ENCODE data around the gene ITPKA. TPM values are rescaled to one million over a fixed set of nuclear protein-coding genes. Genes with fewer than 3 reads are reported as not detected.

ITPKA gene
- total and polyA plus RNA-seq, 9 donors, result 0.29 to 1.9 (median 0.49) TPM

- WGBS (ENCODE audit: insufficient coverage), result 45% methylated on average over 6 of the region's 7 CpGs
- Histone ChIP-seq H3K27me3 (ENCODE audit: control insufficient read depth, insufficient read depth, low read length) (peaks cover 71% of the 10 kb centered on the region), H3K4me3 (ENCODE audit: low read length) (no peak overlapping the region), H3K36me3 (ENCODE audit: control insufficient read depth, insufficient read depth, low read length) (no peaks in the 10 kb centered on the region), H3K9me3 (replicated peaks; ENCODE audit: control insufficient read depth, low read depth, low read length) (no peaks in the 10 kb centered on the region), H3K4me1 (ENCODE audit: control insufficient read depth, insufficient read depth, low read length) (peaks cover 26% of the 10 kb centered on the region), H3K27ac (ENCODE audit: low read length) (no peak overlapping the region)
- DNase-seq, result no peak
Measured at GRCh38 chr15:41510728-41511127, 17.1 kb downstream of the ITPKA start.

GRCh38 chr15:41511331-41511898 lies 17.7 kb downstream of the ITPKA start:
- Histone ChIP-seq H3K27ac (ENCODE audit: low read length) (no peak overlapping the region), H3K36me3 (ENCODE audit: control insufficient read depth, insufficient read depth, low read length) (no peaks in the 10 kb centered on the region), H3K4me3 (ENCODE audit: low read length) (no peak overlapping the region), H3K27me3 (ENCODE audit: control insufficient read depth, insufficient read depth, low read length) (peaks cover 66% of the 10 kb centered on the region), H3K9me3 (replicated peaks; ENCODE audit: control insufficient read depth, low read depth, low read length) (no peaks in the 10 kb centered on the region), H3K4me1 (ENCODE audit: control insufficient read depth, insufficient read depth, low read length) (peaks cover 26% of the 10 kb centered on the region)
- no peak for DNase-seq
- WGBS (ENCODE audit: insufficient coverage), result 3% methylated on average over 43 of the region's 56 CpGs

GRCh38 chr15:41511899-41512369 lies 18.3 kb downstream of the ITPKA start:
- no peak overlapping the region for H3K4me3 ChIP-seq (ENCODE audit: low read length)
- peaks cover 64% of the 10 kb centered on the region for H3K27me3 ChIP-seq (ENCODE audit: control insufficient read depth, insufficient read depth, low read length)
- peaks cover 2% of the 10 kb centered on the region for H3K36me3 ChIP-seq (ENCODE audit: control insufficient read depth, insufficient read depth, low read length)
- H3K9me3 ChIP-seq (replicated peaks; ENCODE audit: control insufficient read depth, low read depth, low read length), result no peaks in the 10 kb centered on the region
- H3K4me1 ChIP-seq (ENCODE audit: control insufficient read depth, insufficient read depth, low read length), result peaks cover 26% of the 10 kb centered on the region
- H3K27ac ChIP-seq (ENCODE audit: low read length), result no peak overlapping the region
- whole genome bisulfite sequencing (ENCODE audit: insufficient coverage), result under 1% methylated on average over 43 of the region's 49 CpGs
- no peak for DNase-seq

DNA sequence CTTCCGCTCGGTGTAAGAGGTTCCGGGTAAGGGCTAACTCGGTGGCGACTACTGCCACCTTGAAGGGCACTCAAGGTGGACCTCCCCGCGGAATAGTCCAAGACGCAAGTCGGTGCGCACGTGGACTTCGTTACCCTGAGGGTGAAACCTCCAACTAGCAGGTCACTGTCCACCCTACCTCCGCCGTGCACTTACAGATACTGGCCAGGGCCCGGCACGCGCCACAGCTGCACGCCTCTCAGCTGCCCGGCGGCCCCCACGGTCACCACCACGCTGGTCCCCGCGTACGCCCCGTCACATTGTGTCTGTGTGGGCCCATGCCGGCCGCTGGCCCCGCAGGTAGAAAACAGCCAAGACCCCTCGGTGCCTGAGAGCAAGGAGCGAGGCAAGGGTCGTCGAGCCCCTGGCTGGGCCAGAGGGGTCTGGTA lies 18.9 kb downstream of the ITPKA start:
- DNase-seq, result no peak
- H3K9me3 ChIP-seq (replicated peaks; ENCODE audit: control insufficient read depth, low read depth, low read length), result no peaks in the 10 kb centered on the region

DNA sequence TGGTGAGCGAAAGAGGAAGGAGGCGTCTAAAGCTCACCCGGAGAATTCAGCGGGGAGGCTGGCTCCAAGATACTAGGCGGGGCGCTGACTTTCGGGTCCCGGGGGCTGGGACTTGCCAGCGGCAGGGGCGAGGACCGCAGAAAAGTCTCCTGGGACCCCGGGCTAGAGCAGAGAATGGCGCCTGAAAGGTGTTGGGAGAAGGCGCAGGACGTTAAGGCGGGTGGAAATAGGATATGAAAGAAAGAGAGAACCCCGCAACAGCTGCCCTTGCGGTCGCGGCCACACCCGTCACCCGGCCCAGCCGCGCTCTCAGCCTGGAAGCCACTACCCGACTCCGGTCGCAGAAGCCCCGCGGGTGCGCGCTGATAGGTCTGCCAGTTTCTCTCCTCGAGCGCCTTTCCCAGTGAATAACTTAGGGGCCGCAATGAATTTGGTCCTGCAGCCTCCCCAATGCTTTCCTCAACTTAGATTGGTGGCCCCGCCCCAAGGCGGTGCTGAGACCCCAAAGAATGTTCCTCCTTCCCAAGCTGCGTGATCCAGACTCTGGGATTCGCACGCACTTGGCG lies 19.3 kb downstream of the ITPKA start:
- Histone ChIP-seq H3K36me3 (ENCODE audit: control insufficient read depth, insufficient read depth, low read length) (peaks cover 13% of the 10 kb centered on the region), H3K4me1 (ENCODE audit: control insufficient read depth, insufficient read depth, low read length) (peaks cover 26% of the 10 kb centered on the region), H3K27me3 (ENCODE audit: control insufficient read depth, insufficient read depth, low read length) (peaks cover 54% of the 10 kb centered on the region), H3K27ac (ENCODE audit: low read length) (peak overlapping the region; percentile 54), H3K9me3 (replicated peaks; ENCODE audit: control insufficient read depth, low read depth, low read length) (no peaks in the 10 kb centered on the region), H3K4me3 (ENCODE audit: low read length) (peak overlapping the region; percentile 50)
- DNase-seq, result no peak
- under 1% methylated on average over 40 of the region's 40 CpGs for WGBS (ENCODE audit: insufficient coverage)

More for the DNA sequence above, 18.9 kb downstream of the ITPKA start:
- H3K27ac ChIP-seq (ENCODE audit: low read length), result peak overlapping the region; percentile 15
- 3% methylated on average over 33 of the region's 33 CpGs for WGBS (ENCODE audit: insufficient coverage)
- H3K4me1 ChIP-seq (ENCODE audit: control insufficient read depth, insufficient read depth, low read length), result peaks cover 26% of the 10 kb centered on the region
- peaks cover 59% of the 10 kb centered on the region for H3K27me3 ChIP-seq (ENCODE audit: control insufficient read depth, insufficient read depth, low read length)
- H3K36me3 ChIP-seq (ENCODE audit: control insufficient read depth, insufficient read depth, low read length), result peaks cover 8% of the 10 kb centered on the region
- peak overlapping the region; percentile 50 for H3K4me3 ChIP-seq (ENCODE audit: low read length)

DNA sequence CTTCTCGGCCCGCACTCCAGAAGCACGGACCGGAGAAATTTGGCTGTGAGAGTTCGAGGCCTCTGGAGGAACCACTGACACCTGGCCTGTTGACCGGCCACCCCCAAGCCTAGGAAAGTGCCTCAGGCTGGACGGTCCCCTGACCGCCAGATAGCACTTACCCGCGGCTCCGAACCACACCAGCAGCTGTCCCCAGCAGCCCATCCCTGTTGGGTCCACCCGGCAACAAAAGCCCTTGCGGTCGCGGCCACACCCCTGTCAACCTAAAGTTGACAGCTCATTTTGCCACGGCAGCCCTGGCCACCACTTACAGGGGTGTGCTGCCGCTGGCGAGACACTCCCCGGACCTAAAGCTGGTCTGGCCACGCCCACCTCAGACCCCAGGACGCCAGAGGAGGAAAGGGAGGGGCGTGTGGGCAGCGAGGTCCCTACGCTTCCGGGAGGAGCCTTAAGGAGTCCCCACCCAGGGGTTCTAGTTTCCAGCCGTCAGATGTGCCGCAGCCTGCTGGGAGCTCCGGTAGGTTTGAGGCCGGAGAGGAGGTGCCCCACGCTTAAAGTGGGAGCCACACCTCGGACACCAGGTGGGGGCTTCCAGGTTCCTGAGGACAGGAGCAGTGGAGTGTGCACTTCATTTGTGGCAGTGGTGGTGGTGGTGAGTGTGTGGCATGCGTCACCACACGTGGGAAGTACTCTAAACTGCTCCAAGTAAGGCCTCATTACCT lies 20.0 kb downstream of the ITPKA start, which contains the start of gene LTK:
TSS of gene LTK (minus strand) at position 322 of the 722 bp plus-strand sequence. CDS start at position 204, 118 bp downstream.
- Histone ChIP-seq H3K36me3 (ENCODE audit: control insufficient read depth, insufficient read depth, low read length) (peaks cover 15% of the 10 kb centered on the region), H3K9me3 (replicated peaks; ENCODE audit: control insufficient read depth, low read depth, low read length) (no peaks in the 10 kb centered on the region), H3K27me3 (ENCODE audit: control insufficient read depth, insufficient read depth, low read length) (peaks cover 52% of the 10 kb centered on the region), H3K4me3 (ENCODE audit: low read length) (peak within 1 kb of the TSS; percentile 50), H3K27ac (ENCODE audit: low read length) (peak within 1 kb of the TSS; percentile 54), H3K4me1 (ENCODE audit: control insufficient read depth, insufficient read depth, low read length) (peaks cover 26% of the 10 kb centered on the region)
- DNase-seq, result peak; percentile 56
- 2% methylated on average over 31 of the region's 33 CpGs for WGBS (ENCODE audit: insufficient coverage)

GRCh38 chr15:41517895-41518449 lies 24.3 kb downstream of the ITPKA start:
- DNase-seq, result no peak
- Histone ChIP-seq H3K27ac (ENCODE audit: low read length) (no peak overlapping the region), H3K4me3 (ENCODE audit: low read length) (no peak overlapping the region), H3K9me3 (replicated peaks; ENCODE audit: control insufficient read depth, low read depth, low read length) (no peaks in the 10 kb centered on the region), H3K4me1 (ENCODE audit: control insufficient read depth, insufficient read depth, low read length) (peaks cover 10% of the 10 kb centered on the region), H3K27me3 (ENCODE audit: control insufficient read depth, insufficient read depth, low read length) (peaks cover 15% of the 10 kb centered on the region), H3K36me3 (ENCODE audit: control insufficient read depth, insufficient read depth, low read length) (peaks cover 36% of the 10 kb centered on the region)
- WGBS (ENCODE audit: insufficient coverage), result 87% methylated on average over 7 of the region's 8 CpGs

GRCh38 chr15:41520636-41521035 lies 27.0 kb downstream of the ITPKA start:
- H3K36me3 ChIP-seq (ENCODE audit: control insufficient read depth, insufficient read depth, low read length), result peaks cover 52% of the 10 kb centered on the region
- 94% methylated on average over 14 of the region's 17 CpGs for WGBS (ENCODE audit: insufficient coverage)

DNA sequence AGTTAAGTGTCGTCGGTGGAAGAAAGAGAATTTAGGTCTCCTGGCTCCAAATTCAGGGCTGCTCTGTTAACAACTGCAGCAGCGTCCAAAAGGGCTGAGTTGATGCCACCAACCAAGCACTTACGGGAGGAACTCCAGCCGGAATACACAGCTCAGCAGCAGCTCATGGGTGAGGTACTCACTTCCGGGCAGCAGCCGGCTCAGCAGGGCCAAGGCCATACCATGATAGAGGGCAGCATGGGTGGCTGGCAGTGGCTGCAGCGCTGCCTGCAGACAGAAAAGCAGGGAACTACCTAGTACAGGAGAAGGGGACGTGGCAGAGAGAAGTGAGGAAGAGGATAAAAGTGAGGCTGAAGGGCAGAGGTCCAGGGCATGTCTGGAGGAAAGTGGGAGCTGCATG lies 27.9 kb downstream of the ITPKA start:
- no peaks in the 10 kb centered on the region for H3K9me3 ChIP-seq (replicated peaks; ENCODE audit: control insufficient read depth, low read depth, low read length)
- no peak for DNase-seq
- H3K36me3 ChIP-seq (ENCODE audit: control insufficient read depth, insufficient read depth, low read length), result peaks cover 59% of the 10 kb centered on the region
- no peaks in the 10 kb centered on the region for H3K27me3 ChIP-seq (ENCODE audit: control insufficient read depth, insufficient read depth, low read length)
- no peak overlapping the region for H3K4me3 ChIP-seq (ENCODE audit: low read length)
- no peak overlapping the region for H3K27ac ChIP-seq (ENCODE audit: low read length)
- no peaks in the 10 kb centered on the region for H3K4me1 ChIP-seq (ENCODE audit: control insufficient read depth, insufficient read depth, low read length)
- 77% methylated on average over 9 of the region's 9 CpGs for WGBS (ENCODE audit: insufficient coverage)

More at GRCh38 chr15:41520636-41521035, 27.0 kb downstream of the ITPKA start:
- Histone ChIP-seq H3K4me1 (ENCODE audit: control insufficient read depth, insufficient read depth, low read length) (no peaks in the 10 kb centered on the region), H3K27ac (ENCODE audit: low read length) (no peak overlapping the region), H3K27me3 (ENCODE audit: control insufficient read depth, insufficient read depth, low read length) (no peaks in the 10 kb centered on the region), H3K9me3 (replicated peaks; ENCODE audit: control insufficient read depth, low read depth, low read length) (no peaks in the 10 kb centered on the region), H3K4me3 (ENCODE audit: low read length) (no peak overlapping the region)
- DNase-seq, result no peak

DNA sequence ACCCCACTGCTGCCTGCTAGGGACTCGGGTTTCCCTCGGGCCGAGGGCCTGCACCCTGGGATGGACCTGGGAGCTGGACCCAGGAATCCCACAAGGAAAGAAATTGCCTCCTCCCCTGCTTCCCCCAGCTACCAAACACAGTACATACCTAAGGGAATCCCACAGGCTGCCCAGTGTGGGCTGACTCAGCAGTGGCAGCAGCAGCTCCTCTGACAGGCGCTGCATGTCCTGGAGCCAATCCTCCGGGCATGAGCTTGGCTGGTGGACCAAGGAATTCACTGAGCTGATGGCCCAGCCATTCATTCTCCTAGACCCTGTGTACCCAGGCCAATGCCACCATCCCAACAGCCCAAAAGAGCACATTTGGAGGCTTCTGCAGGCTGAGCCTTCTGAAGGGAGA lies 29.4 kb downstream of the ITPKA start:
- Histone ChIP-seq H3K4me1 (ENCODE audit: control insufficient read depth, insufficient read depth, low read length) (no peaks in the 10 kb centered on the region), H3K4me3 (ENCODE audit: low read length) (no peak overlapping the region), H3K9me3 (replicated peaks; ENCODE audit: control insufficient read depth, low read depth, low read length) (no peaks in the 10 kb centered on the region), H3K27ac (ENCODE audit: low read length) (no peak overlapping the region), H3K27me3 (ENCODE audit: control insufficient read depth, insufficient read depth, low read length) (no peaks in the 10 kb centered on the region), H3K36me3 (ENCODE audit: control insufficient read depth, insufficient read depth, low read length) (peaks cover 60% of the 10 kb centered on the region)
- DNase-seq, result no peak
- 83% methylated on average over 5 of the region's 5 CpGs for WGBS (ENCODE audit: insufficient coverage)

Measured in muscle of leg (tissue), 11 donors.